Choroid plexus epithelial cell (primary cell): Measurements from ENCODE around the gene TBATA.
A peak's percentile ranks its signal among the peaks of the same experiment; 100 is the strongest.

Experiments used
- DNase-seq: peaks from one replicate; pipeline ENCODE4 v3.0.0-alpha.2; 2010; ENCODE audit warnings: low read depth
- H3K4me3 ChIP-seq: 2 replicates; pipeline ENCODE4 v1.5.1; 2011; ENCODE audit warnings: low read depth, mild to moderate bottlenecking, control low read depth, low read length, moderate library complexity
- CTCF ChIP-seq: conservative IDR thresholded peaks from 2 replicates; pipeline ENCODE4 v1.5.1; 2011; ENCODE audit warnings: low read depth, mild to moderate bottlenecking, control low read depth, inconsistent platforms, low read length, moderate library complexity

The TBATA gene

GRCh38 chr10:70723771-70724170, 61.4 kb downstream of the TBATA start:
- H3K4me3 ChIP-seq = no peak overlapping the region
- no peak for TF ChIP-seq CTCF
- no peak for DNase-seq

DNA sequence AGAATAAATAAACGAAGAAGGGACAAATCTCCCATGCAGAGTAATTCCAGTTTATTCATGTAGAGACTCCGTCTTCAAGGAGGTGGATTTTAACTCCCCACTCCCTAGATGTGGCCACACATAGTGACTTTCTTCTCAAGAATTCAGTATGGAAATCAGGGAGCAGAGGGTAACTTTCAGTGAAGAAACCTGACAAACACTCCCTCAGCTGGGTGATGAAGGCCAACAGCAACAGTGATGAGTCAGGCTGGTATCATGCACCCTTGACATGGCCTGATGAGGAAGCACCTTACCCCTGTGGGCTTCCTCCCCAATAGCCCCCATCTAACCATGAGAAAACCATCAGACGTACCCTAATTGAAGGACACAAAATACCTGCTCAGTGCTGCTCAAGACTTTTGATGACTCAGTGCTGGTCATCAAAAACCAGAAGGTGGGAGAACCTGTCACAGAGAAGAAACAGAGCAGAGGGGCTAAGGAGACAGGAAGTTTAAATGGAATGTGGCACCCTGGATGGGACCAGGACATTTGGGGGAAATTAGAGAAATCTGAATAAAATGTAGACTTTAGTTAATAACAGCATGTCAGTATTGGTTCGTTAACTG, 62.3 kb downstream of the TBATA start:
- no peak for TF ChIP-seq CTCF
- DNase-seq = peak; percentile 63
- H3K4me3 ChIP-seq = no peak overlapping the region
